OCI-LY1 (cell line): ENCODE data around the gene BCL2.

ENCODE experiments used
- H2AFZ ChIP-seq: fragments of 200-600 bp; sonication (generic), shearing (Covaris generic); 2 replicates; pipeline ENCODE4 v1.6.0; 2014; ENCODE audit warnings: antibody characterized with exemption, mild to moderate bottlenecking, low read length
- H3F3A ChIP-seq: fragments of 200-600 bp; sonication (generic), shearing (Covaris generic); 2 replicates; pipeline ENCODE4 v1.6.0; 2014; ENCODE audit warnings: mild to moderate bottlenecking, antibody characterized with exemption, low read length, moderate library complexity; ENCODE audit not compliant: insufficient read depth
- H3K27ac ChIP-seq: fragments of 200-600 bp; sonication (generic); 2 replicates; pipeline ENCODE4 v1.5.1; 2014; ENCODE audit warnings: low read length, mixed run types, mild to moderate bottlenecking, low read depth; ENCODE audit not compliant: poor library complexity, severe bottlenecking
- H3K27me3 ChIP-seq: fragments of 200-600 bp; sonication (generic); 2 replicates; pipeline ENCODE4 v1.6.0; 2014; ENCODE audit warnings: antibody characterized with exemption, mild to moderate bottlenecking, low read length, moderate library complexity; ENCODE audit not compliant: insufficient read depth
- H3K36me3 ChIP-seq: fragments of 200-600 bp; sonication (generic); 2 replicates; pipeline ENCODE4 v1.6.1; 2014; ENCODE audit warnings: mild to moderate bottlenecking, antibody characterized with exemption, low read length, moderate library complexity, mixed read lengths; ENCODE audit not compliant: insufficient read depth
- H3K4me1 ChIP-seq: fragments of 200-600 bp; sonication (generic); 2 replicates; pipeline ENCODE4 v1.5.1; 2014; ENCODE audit warnings: mild to moderate bottlenecking, low read length, moderate library complexity; ENCODE audit not compliant: insufficient read depth, severe bottlenecking
- H3K4me2 ChIP-seq: fragments of 200-600 bp; sonication (generic), shearing (Covaris generic); 2 replicates; pipeline ENCODE4 v1.6.1; 2014; ENCODE audit warnings: low read length
- H3K4me3 ChIP-seq: fragments of 200-600 bp; sonication (generic); 2 replicates; pipeline ENCODE4 v1.5.1; 2014; ENCODE audit warnings: low read length, low read depth, mild to moderate bottlenecking, mixed read lengths; ENCODE audit not compliant: poor library complexity, severe bottlenecking
- H3K79me2 ChIP-seq: fragments of 200-600 bp; shearing (Covaris generic); 2 replicates; pipeline ENCODE4 v1.6.1; 2016; ENCODE audit warnings: mixed run types, low read length, mixed read lengths; ENCODE audit not compliant: insufficient read depth
- H3K9ac ChIP-seq: fragments of 200-600 bp; sonication (generic), shearing (Covaris generic); 2 replicates; pipeline ENCODE4 v1.6.1; 2014; ENCODE audit warnings: mild to moderate bottlenecking, low read length, mixed read lengths
- H3K9me2 ChIP-seq: fragments of 200-600 bp; sonication (generic), shearing (Covaris generic); 2 replicates; pipeline ENCODE4 v1.6.1; 2014; ENCODE audit warnings: low read depth, mild to moderate bottlenecking, low read length, mixed read lengths
- H3K9me3 ChIP-seq: fragments of 200-600 bp; shearing (Covaris generic); 2 replicates; pipeline ENCODE4 v1.6.1; 2014; ENCODE audit warnings: low read length, mixed read lengths
- H4K20me1 ChIP-seq: fragments of 200-600 bp; sonication (generic), shearing (Covaris generic); 2 replicates; pipeline ENCODE4 v1.6.0; 2016; ENCODE audit warnings: mild to moderate bottlenecking, low read length; ENCODE audit not compliant: insufficient read depth
- CTCF ChIP-seq: fragments of 200-600 bp; sonication (generic), shearing (Covaris generic); IDR thresholded peaks from 2 replicates; pipeline ENCODE4 v1.5.1; 2017; ENCODE audit warnings: mild to moderate bottlenecking, antibody characterized with exemption, low read length, moderate library complexity, mixed read lengths
- EZH2 ChIP-seq: fragments of 200-600 bp; sonication (generic), shearing (Covaris generic); IDR thresholded peaks from 2 replicates; pipeline ENCODE4 v1.8.0; 2017; ENCODE audit warnings: borderline replicate concordance, mixed run types, mild to moderate bottlenecking, antibody characterized with exemption, low read length, moderate library complexity, mixed read lengths

BCL2 gene

GRCh38 chr18:63245600-63245999 lies 74.0 kb downstream of the BCL2 start:
- Histone ChIP-seq H3K27me3 (no peaks in the 10 kb centered on the region), H3K9me2 (no peaks in the 10 kb centered on the region), H3K4me3 (no peak overlapping the region), H3K27ac (no peak overlapping the region), H3K4me1 (no peaks in the 10 kb centered on the region), H3K9ac (no peak overlapping the region), H3K36me3 (peaks cover 59% of the 10 kb centered on the region), H3K4me2 (no peak overlapping the region), H3F3A (no peaks in the 10 kb centered on the region), H3K9me3 (no peaks in the 10 kb centered on the region), H4K20me1 (no peaks in the 10 kb centered on the region), H3K79me2 (peaks cover 33% of the 10 kb centered on the region), H2AFZ (no peak overlapping the region)
- no peak for TF ChIP-seq CTCF
- TF ChIP-seq EZH2: no peak

GRCh38 chr18:63244607-63245006 lies 75.0 kb downstream of the BCL2 start:
- H3K4me3 ChIP-seq: no peak overlapping the region
- TF ChIP-seq CTCF: no peak
- TF ChIP-seq EZH2: no peak
- no peaks in the 10 kb centered on the region for H4K20me1 ChIP-seq
- no peak overlapping the region for H3K4me2 ChIP-seq
- no peak overlapping the region for H2AFZ ChIP-seq
- H3K9me2 ChIP-seq: no peaks in the 10 kb centered on the region
- H3K27ac ChIP-seq: no peak overlapping the region
- H3K9ac ChIP-seq: no peak overlapping the region
- H3F3A ChIP-seq: no peaks in the 10 kb centered on the region
- peaks cover 26% of the 10 kb centered on the region; the same call in 1 of the 2 replicates for H3K79me2 ChIP-seq
- H3K27me3 ChIP-seq: no peaks in the 10 kb centered on the region
- peaks cover 69% of the 10 kb centered on the region for H3K36me3 ChIP-seq
- H3K4me1 ChIP-seq: no peaks in the 10 kb centered on the region
- H3K9me3 ChIP-seq: no peaks in the 10 kb centered on the region

- H3K4me1 ChIP-seq: no peaks in the 10 kb centered on the region
- H4K20me1 ChIP-seq: no peaks in the 10 kb centered on the region
- H3K9ac ChIP-seq: no peak overlapping the region
- H3K9me3 ChIP-seq: no peaks in the 10 kb centered on the region
- H3K79me2 ChIP-seq: peaks cover 21% of the 10 kb centered on the region; the same call in 1 of the 2 replicates
- H3K9me2 ChIP-seq: no peaks in the 10 kb centered on the region
- peaks cover 81% of the 10 kb centered on the region for H3K36me3 ChIP-seq
- no peaks in the 10 kb centered on the region for H3F3A ChIP-seq
- H2AFZ ChIP-seq: no peak overlapping the region
- H3K4me3 ChIP-seq: no peak overlapping the region
- TF ChIP-seq EZH2 (no peak), CTCF (no peak)
- H3K27me3 ChIP-seq: no peaks in the 10 kb centered on the region
- H3K27ac ChIP-seq: no peak overlapping the region
- H3K4me2 ChIP-seq: no peak overlapping the region
Measured at GRCh38 chr18:63241760-63242159, 77.8 kb downstream of the BCL2 start.
